Activated T-helper 9 cell treated with anti-CD3 and anti-CD28 coated beads, Interleukin-2, amount 50 U/mL, for 16 hours (primary cell): ENCODE measurements around the gene NME9.

Experiments used
- DNase-seq: peaks from one replicate; pipeline ENCODE4 v3.0.0-alpha.2; 2020; ENCODE audit warnings: low read depth

NME9 gene

DNA sequence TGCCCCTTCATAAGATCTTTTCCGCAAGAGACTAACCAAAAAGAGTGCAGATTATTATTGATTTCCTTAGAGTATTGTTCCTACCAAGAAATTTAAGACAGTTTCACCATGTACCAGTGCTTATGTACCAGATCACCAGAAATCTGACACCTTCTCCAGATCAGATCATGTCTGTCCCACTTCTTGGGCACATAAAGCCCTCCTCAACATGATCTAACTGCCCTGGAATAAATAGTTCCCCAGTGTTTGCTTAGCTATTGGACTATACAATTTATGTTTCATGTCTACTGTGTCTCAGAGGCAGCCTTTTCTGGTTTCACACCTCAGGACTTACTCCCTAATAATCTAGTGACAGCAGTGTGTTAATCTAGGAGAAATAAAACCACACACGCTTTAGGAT lies 46.8 kb downstream of the NME9 start:
- no peak for DNase-seq

DNA sequence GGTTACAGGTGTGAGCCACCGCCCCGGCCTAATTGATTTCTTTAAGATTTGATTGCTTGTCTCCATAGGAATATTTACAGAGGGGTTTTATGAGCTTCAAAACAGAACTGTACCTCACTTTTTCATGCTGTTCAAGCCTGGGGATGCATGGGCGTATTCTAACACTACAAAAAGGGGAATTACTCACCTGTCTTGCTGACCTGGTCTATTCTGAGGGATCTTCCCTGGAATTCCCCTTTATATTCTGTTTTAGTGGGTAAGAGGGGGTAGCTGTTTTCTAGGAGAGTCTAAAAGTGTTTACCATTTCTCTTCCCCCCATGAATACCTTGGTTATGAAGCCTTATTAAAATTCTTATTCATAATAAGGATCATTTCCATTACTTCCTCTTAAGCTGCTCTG lies 48.1 kb downstream of the NME9 start:
- no peak for DNase-seq

DNA sequence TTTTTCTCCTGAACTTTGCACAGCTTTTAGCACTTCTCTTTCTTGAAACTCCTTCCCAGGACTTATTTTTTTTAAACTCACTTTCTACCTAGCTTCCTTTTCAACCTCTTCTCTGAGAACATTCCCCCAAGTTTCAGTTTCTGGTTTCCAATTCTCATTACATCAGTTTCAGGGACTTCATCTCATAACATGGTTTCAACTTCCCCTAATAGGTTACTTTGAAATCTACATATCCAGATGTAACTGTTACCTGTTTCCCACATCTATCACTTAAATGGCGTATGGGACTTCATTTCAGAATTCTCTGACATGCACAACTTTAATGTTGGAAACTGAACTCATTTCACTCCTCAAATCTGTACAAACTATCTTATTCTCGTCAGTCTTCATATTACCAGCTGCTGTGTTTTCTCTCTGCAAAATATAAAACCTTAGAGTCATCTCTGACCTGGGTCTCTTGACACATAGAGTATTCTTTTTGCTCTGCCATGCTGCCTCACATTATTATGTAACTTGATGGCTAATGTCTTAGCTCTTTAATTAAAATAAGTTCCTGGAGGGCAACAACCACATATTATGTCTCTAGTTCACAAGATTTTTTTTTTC lies 58.4 kb downstream of the NME9 start:
- DNase-seq = no peak

DNA sequence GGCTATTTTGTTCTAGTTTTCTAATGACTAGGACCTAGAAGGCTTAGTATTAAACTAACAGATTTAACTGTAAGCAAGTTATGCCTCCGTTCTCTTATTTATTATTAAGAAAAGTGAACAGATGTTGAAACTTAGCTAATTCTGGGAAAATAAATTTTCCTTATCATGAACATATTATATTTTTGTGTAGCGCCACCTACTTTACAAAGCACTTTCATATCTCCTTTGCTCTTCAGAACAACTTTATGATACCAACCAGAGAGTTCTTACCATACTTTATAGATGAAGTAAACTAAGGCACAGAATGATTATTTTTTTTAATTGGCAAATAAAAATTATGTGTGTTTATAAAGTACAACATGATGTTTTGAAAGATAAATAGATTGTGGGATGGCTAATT lies 59.4 kb downstream of the NME9 start:
- DNase-seq = no peak

DNA sequence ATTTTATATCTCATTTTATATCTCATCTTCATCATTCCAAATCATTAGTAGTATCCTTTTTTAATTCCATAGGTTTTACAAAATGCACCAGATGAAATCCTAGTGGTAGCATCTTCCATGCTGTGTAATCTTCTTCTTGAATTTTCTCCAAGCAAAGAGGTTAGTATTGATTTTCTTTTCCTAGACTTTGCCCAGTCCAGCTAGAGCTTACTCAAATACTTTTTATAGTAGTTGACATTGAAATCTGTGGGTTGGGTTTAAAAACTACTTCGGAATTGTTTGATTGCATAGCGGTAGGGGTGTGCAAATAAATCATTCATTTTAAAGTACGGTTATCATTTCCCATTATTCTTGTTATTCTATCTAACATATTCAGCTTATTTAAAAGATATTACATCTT lies 62.6 kb downstream of the NME9 start:
- DNase-seq = no peak

DNA sequence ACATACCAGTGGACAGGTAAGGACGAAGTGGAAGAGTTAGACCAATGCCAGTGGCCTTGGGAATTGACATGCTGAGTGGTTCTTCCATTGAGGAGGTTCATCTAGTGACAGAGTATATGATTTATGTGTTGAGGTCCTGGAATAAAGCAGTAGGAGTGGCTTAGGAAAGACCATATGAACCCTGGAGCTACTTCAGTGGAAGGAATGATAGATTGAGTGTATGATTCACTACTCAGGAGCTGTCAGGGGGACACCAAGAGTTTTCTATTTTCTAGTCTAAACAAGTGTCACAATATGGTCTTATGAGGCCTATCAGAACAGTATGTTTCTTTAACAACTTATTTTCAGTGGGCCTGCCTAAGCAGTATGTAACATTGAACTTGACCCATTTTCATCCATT lies 63.9 kb downstream of the NME9 start:
- DNase-seq = no peak

DNA sequence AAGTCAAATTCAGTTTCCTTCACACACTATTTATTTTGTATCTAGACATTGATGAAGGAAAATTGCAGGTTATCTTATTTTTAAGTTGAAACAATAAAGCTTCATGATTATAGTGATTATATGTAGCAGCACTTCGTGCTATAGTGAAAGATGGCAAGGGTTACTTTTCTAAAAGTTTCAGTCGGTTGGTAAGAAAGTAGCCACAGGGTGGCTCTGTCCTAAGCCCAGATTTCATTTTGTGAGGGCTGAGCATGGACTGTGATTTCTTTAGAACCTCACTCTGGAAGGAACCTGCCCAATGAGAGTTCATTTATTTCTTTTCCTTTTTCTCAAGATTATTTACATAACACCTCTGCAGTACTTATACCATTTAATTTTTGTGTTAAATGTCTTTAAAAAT lies 66.5 kb downstream of the NME9 start:
- DNase-seq = no peak

DNA sequence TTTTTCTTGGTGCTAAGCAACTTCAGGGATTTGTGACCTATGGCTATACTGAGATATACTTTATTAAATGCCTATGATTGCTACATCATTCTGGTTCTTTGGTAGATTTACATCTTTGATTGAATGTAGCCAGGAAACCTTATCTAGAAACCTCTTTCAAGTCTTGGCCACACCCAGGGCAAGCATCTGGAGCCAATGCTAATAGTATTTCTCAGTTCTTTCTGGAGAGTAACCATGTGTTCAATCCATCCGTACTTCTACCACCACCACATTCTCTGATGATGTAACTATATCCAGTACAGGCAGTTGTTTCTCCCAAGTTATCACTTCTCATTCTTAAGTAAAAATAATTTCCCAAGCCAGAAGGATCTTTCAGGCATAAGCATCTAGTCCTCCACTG lies 69.0 kb downstream of the NME9 start:
- no peak for DNase-seq

DNA sequence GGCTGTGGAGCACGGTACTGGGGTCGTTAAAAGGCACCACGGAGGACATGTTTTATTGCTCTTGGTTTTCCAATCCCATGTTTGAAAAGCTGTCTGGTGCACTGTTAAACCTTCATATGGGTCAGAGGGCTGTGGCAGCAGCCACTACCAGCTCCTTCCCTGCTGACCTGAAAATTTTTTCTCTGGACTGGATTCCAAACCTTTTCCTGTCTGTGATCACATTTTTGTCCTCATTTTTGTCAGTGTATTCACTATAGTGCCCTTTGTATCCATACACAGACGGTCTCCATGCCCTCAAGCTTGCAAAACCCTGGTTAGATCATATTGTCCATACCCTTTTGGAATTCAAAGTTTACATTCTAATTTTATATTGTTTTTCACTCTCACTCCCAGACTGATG lies 70.5 kb downstream of the NME9 start:
- no peak for DNase-seq

DNA sequence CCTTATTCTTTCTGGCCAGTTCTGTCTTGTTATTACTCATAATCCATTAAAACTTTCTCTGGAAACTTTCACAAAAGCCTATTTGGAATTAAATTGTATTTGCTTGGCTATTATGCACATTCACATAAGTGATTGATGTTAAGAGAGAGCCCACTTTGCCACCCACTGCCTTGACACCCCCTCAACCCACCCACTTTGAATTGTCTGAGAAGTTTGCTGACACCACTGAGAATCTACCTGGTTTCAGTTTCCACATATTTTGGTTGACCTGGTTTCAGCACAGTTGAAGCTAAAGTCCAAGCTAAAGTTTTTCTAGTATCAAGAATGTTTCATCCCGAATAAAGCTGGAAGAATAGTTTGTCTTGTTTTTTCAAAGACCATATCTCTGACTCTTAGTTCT lies 71.7 kb downstream of the NME9 start:
- DNase-seq = no peak

DNA sequence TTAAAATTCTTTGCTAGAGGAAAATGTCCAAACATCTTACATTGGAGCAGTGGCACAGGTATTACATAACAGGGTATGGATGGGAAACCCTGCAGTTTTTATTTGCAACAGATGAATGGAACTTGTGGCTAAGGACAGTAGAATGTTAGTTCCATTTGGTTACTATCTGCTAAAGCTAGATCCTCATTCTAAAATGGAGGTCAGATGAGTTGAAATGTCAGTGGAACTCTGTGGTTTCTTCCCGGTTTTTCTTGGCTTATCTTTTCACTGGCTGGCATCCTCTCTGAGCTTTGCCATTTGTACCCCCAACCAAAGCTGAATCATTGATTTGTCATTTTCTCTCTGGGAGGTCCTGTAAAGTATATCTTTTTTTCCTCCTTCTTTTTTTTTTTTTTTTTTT lies 73.6 kb downstream of the NME9 start:
- no peak for DNase-seq

DNA sequence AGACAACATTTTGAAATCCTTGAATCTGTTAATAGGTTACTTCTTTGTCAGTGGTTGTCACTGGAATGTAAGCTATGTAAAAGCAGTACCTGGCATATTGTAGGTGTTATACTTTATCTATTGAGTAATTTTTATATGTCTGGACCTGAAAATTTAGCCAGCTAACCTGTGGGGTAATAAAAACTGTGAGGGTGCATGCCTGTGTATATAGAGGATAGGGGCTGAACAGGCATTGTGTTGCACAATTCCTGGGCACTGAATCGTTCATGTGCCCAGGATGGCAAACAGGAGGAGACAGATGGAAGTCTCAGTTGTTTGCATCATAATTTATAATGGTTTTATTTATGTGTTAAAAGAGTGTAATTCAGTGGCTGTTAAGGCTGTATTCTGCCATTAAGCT lies 75.4 kb downstream of the NME9 start:
- DNase-seq = no peak

DNA sequence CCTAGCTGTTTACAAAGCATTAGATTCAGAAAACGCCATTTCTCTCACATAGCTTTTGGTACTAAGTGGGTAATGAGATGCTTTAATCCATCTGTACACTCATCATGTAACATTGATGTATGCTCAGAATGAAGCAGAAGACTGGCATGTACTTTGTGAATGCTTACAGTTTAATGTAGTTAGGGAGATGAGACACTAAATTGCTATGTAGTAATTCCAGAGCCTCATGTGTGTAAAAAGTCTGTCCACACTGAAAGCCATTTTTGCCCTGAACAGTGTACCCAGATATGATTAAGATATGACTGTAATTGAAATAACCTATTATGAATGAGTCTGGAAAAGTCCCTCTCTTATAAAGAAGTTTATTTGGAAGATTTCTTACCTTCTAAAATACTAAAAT lies 76.0 kb downstream of the NME9 start:
- no peak for DNase-seq
